Measurements from ENCODE around the gene PNPLA7.

GRCh38 chr9:137444106-137444790, 106.0 kb downstream of the PNPLA7 start:
- TF ChIP-seq CTCF (conservative IDR thresholded peaks at IDR 0.05 in 1 of 2, IDR thresholded peaks at IDR 0.05 in 1 of 2; ENCODE audit: extremely low read depth in 1 of 2, insufficient read depth in 1 of 2, low read depth in 1 of 2, low read length in 2 of 2): no peak
- TF ChIP-seq EZH2 (IDR thresholded peaks at IDR 0.05; ENCODE audit: borderline replicate concordance, low read length): no peak

Measured in mammary epithelial cell (primary cell).